GM23338 (cell line): ENCODE data around the gene METRNL.

ENCODE experiments used
- CREB1 ChIP-seq: fragments of 250-450 bp; sonication (Bioruptor Pico); IDR thresholded peaks from 2 replicates; pipeline ENCODE4 v1.5.0; 2020; ENCODE audit warnings: low read depth, mild to moderate bottlenecking, moderate library complexity
- CTCF ChIP-seq, 2 experiments: fragments of 200-600 bp in 1 of 2; sonication (generic) in 1 of 2; conservative IDR thresholded peaks; 2 replicates each; pipeline versions ENCODE4 v1.5.1 to v1.6.1; 2016 to 2017; ENCODE audit warnings: antibody characterized with exemption in 2 of 2, low read depth in 2 of 2, mild to moderate bottlenecking in 2 of 2, moderate library complexity in 1 of 2
- EZH2 ChIP-seq: fragments of 200-600 bp; sonication (generic); IDR thresholded peaks from one replicate; pipeline ENCODE4 v1.8.0; 2017; ENCODE audit warnings: antibody characterized with exemption, mild to moderate bottlenecking, low read depth; ENCODE audit not compliant: unreplicated experiment
- JUNB ChIP-seq: IDR thresholded peaks from one replicate; pipeline ENCODE4 v1.6.1; 2016; ENCODE audit warnings: antibody characterized with exemption; ENCODE audit not compliant: unreplicated experiment
- NANOG ChIP-seq: IDR thresholded peaks from 2 replicates; pipeline ENCODE4 v1.6.1; 2016; ENCODE audit warnings: antibody characterized with exemption, borderline replicate concordance
- POLR2AphosphoS5 ChIP-seq: IDR thresholded peaks from 2 replicates; pipeline ENCODE4 v1.6.1; 2016; ENCODE audit warnings: antibody characterized with exemption, low read depth
- REST ChIP-seq: IDR thresholded peaks from one replicate; pipeline ENCODE4 v1.6.1; 2018; ENCODE audit warnings: antibody characterized with exemption; ENCODE audit not compliant: unreplicated experiment

GRCh38 chr17:83136931-83137330, 57.5 kb downstream of the METRNL start:
- TF ChIP-seq POLR2AphosphoS5 (no peak), EZH2 (no peak), JUNB (no peak), CTCF (conservative IDR thresholded peaks at IDR 0.05; ENCODE audit: low read depth in 2 of 2) (no peak), CREB1 (no peak), NANOG (no peak), REST (no peak)
